AG09309 (cell line): ENCODE data around the gene IL17REL.

Source experiments
- DNase-seq: peaks from one replicate; pipeline ENCODE4 v3.0.0-alpha.2; 2010; ENCODE audit warnings: low read depth
- H3K4me3 ChIP-seq: 2 replicates; pipeline ENCODE4 v1.5.1; 2011; ENCODE audit warnings: mild to moderate bottlenecking, low read depth, low read length, moderate library complexity; ENCODE audit not compliant: control insufficient read depth
- CTCF ChIP-seq: IDR thresholded peaks from 2 replicates; pipeline ENCODE4 v1.5.1; 2011; ENCODE audit warnings: mild to moderate bottlenecking, low read depth, low read length, inconsistent platforms; ENCODE audit not compliant: insufficient read depth, control insufficient read depth; ENCODE audit errors: missing control alignments

The IL17REL gene

GRCh38 chr22:50049299-50050195, 37.0 kb upstream of the IL17REL start:
- no peak for DNase-seq
- no peak overlapping the region for H3K4me3 ChIP-seq
- no peak for TF ChIP-seq CTCF

- DNase-seq: no peak
- no peak for TF ChIP-seq CTCF
- H3K4me3 ChIP-seq: no peak overlapping the region
These were observed 36.3 kb upstream of the IL17REL start for GRCh38 chr22:50048836-50049235.

- no peak overlapping the region for H3K4me3 ChIP-seq
- no peak for DNase-seq
- TF ChIP-seq CTCF: no peak
These were observed 35.6 kb upstream of the IL17REL start for GRCh38 chr22:50048061-50048765.

GRCh38 chr22:50047346-50047745, 34.8 kb upstream of the IL17REL start:
- no peak overlapping the region for H3K4me3 ChIP-seq
- no peak for TF ChIP-seq CTCF
- no peak for DNase-seq

GRCh38 chr22:50046481-50047245, 34.1 kb upstream of the IL17REL start:
- DNase-seq: no peak
- H3K4me3 ChIP-seq: no peak overlapping the region
- no peak for TF ChIP-seq CTCF

GRCh38 chr22:50046019-50046415, 33.5 kb upstream of the IL17REL start:
- no peak overlapping the region for H3K4me3 ChIP-seq
- no peak for DNase-seq
- TF ChIP-seq CTCF: no peak
